GM18951 (cell line): ENCODE measurements around the gene FOXI1.
"Not testable (repeated sequence)": the region's sequence is repeated elsewhere in the genome, so short reads cannot be mapped to it uniquely, and the experiment has no call there.

Experiments used
- POLR2A ChIP-seq: IDR thresholded peaks from 4 replicates; pipeline ENCODE4 v1.6.1; 2011; ENCODE audit warnings: mild to moderate bottlenecking; ENCODE audit not compliant: insufficient read length, insufficient read depth; ENCODE audit errors: extremely low read depth
- in situ Hi-C: fragments of 300-500 bp; cut with MboI; formaldehyde crosslinking; loops from one replicate; pipeline ENCODE4 v1.12.0; 2022; ENCODE audit warnings: low sequenced_read_pairs, mixed read lengths, inconsistent platforms; ENCODE audit not compliant: unreplicated experiment

The FOXI1 gene

DNA sequence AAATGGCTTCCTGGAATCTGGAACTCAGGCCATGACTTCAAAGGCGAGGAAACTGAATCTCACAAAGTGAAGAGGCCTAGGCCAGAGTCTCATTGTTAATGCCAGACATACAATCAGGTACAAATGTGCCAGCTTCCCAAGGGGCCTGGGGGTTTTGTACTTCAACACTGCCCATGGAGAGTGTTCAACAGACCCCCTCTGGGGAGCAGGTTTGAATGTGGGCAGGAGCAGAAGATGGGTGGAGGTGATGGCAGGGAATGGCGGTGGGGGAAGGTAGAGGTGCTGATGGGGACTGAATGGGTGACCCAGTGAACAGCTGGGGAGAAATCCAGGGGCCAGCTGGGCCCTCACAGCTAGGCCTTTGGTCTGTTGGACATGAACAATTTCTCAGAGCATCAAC lies 12.0 kb downstream of the FOXI1 start:
- no peak for TF ChIP-seq POLR2A
- in situ Hi-C loops = no loop called here

GRCh38 chr5:170120576-170120975 lies 14.9 kb downstream of the FOXI1 start:
- in situ Hi-C loops = no loop called here
- TF ChIP-seq POLR2A = no peak

GRCh38 chr5:170121321-170121720 lies 15.6 kb downstream of the FOXI1 start:
- no peak for TF ChIP-seq POLR2A
- in situ Hi-C loops = no loop called here

DNA sequence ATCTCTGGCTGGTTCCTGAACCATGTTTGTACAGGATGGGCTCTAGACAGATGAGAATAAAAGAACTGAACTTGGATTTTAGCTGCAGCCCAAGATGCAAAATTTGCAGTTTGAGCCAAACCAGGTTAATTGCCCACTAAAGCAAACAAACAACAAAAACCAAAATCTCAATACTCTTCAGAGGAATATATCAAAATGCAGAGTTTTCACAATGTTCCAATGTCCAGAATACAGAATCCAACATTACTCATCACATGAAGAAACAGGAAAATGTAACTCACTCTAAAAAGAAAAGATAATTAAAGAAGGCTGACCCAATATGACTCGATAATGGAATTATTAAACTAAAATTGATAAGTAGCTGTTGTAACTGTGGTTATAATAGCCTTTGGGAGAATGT lies 20.4 kb downstream of the FOXI1 start:
- in situ Hi-C loops = no loop called here
- no peak for TF ChIP-seq POLR2A

- TF ChIP-seq POLR2A = no peak
- in situ Hi-C loops = no loop called here
Observed at GRCh38 chr5:170126626-170127025, 20.9 kb downstream of the FOXI1 start.

DNA sequence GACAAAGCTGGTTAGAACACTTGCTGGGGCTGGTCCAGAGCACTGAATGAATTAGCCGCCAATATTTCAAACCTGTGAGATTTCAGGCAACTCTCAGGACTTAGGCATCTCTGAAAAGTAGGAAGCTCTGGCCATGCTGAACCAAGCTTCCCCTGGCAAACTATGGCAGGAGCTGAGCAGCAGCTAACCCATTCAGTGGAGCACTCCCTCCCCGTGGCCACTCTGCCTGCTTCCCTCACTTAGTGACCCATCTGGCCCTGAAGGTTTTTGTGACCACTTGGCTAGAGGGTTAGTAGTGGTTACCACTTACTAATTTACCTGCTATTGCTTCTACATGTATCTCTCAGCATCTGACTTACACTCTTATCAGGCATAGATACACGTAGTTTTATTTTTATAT lies 25.5 kb downstream of the FOXI1 start:
- in situ Hi-C loops = no loop called here
- TF ChIP-seq POLR2A = no peak

GRCh38 chr5:170132269-170132975 lies 26.7 kb downstream of the FOXI1 start:
- in situ Hi-C loops = no loop called here
- no peak for TF ChIP-seq POLR2A

- in situ Hi-C loops = no loop called here
- no peak for TF ChIP-seq POLR2A
Observed at GRCh38 chr5:170132976-170133448, 27.3 kb downstream of the FOXI1 start.

DNA sequence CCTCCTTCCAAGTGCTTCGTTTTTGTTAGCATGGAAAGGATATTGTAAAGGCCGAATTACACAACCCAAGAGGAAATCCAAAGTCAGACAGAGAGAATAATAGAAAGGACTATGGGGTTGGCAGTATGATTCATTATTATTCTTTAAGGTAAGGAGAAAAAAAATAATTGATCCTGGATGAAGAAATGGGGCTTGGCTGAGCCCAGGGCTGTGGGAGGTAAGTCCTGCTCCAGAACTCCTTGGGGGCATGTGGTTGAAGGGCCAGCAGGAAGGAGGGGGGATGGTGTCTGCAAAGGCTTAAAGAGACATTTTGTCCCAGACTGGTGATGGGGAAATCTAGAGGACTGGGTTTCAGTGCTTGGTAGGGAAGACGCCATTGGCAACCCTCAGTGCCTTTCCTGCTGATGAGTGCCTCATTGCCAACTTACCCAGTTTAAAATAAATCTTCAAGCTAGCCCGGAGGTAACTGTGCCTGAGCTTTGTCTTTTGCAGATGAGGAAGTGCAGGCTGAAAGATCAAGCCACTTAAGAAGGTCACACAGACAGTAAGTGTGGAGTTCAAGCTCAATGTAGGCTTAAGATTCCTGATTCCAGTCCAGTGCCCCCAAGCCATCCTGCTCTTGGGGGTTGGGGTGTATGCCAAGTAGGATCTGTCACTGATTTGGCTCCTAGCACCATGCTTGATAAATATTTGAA lies 30.2 kb downstream of the FOXI1 start:
- no peak for TF ChIP-seq POLR2A
- in situ Hi-C loops = no loop called here

- in situ Hi-C loops = no loop called here
- no peak for TF ChIP-seq POLR2A
Observed at GRCh38 chr5:170136506-170136905, 30.8 kb downstream of the FOXI1 start.

GRCh38 chr5:170137694-170138214 lies 32.1 kb downstream of the FOXI1 start:
- in situ Hi-C loops = no loop called here
- TF ChIP-seq POLR2A = no peak

GRCh38 chr5:170138273-170138672 lies 32.6 kb downstream of the FOXI1 start:
- TF ChIP-seq POLR2A = no peak
- in situ Hi-C loops = no loop called here

GRCh38 chr5:170139786-170140335 lies 34.2 kb downstream of the FOXI1 start:
- in situ Hi-C loops = no loop called here

GRCh38 chr5:170141196-170141595 lies 35.5 kb downstream of the FOXI1 start:
- in situ Hi-C loops = not testable (repeated sequence)

More at GRCh38 chr5:170139786-170140335, 34.2 kb downstream of the FOXI1 start:
- TF ChIP-seq POLR2A = no peak

DNA sequence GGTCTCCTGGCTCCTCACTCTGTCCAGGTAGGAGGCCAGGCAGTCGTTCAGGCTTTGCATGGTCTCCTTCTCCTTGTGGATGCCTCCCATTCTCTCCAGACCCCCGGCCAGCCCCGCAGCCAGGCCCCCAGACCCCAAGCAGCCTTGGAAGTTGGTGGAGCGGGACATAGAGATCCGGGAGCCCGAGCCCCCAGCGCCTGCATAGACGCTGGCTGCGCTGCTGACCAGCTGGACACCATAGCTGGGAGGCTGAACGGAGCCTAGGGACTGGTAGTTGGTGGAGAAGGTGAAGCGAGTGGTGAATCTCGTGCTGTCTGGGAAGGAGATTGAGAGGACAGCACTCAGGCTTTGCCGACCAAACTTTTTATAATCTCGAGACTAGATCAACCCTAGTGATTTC lies 35.9 kb downstream of the FOXI1 start:
- no peak for TF ChIP-seq POLR2A
- in situ Hi-C loops = no loop called here
